WTC11 (cell line): ENCODE measurements around the gene ITGA1. TPM values are rescaled to one million over a fixed set of nuclear protein-coding genes. Genes with fewer than 3 reads are reported as not detected.

Experiments
- ATAC-seq: fragments of 200-7000 bp; cut with Tn5 transposase; 2 replicates; pipeline ENCODE4 v1.10.0; 2021; ENCODE audit warnings: mild to moderate bottlenecking, moderate library complexity
- CTCF ChIA-PET: fragments of 300-600 bp; sonication (Branson Sonifier 250); formaldehyde crosslinking; loops from one replicate; lab custom pipeline; 2021; ENCODE audit warnings: antibody characterized with exemption; lab: Charles Lee
- POLR2A ChIA-PET: fragments of 350-600 bp; sonication (Branson Sonifier 250); formaldehyde crosslinking; loops from one replicate; lab custom pipeline; 2021; ENCODE audit warnings: antibody characterized with exemption; lab: Charles Lee
- DNase-seq: peaks from one replicate; pipeline ENCODE4 v3.0.0; 2021; ENCODE audit warnings: low spot score
- H3K27ac Mint-ChIP-seq: 2 replicates; pipeline ENCODE4 v1.8.0; 2021; ENCODE audit warnings: mixed read lengths
- H3K27me3 Mint-ChIP-seq: 2 replicates; pipeline ENCODE4 v1.8.0; 2021; ENCODE audit warnings: low read depth, mild to moderate bottlenecking, moderate library complexity, mixed read lengths
- H3K36me3 Mint-ChIP-seq: 2 replicates; pipeline ENCODE4 v1.8.0; 2021; ENCODE audit warnings: mixed read lengths
- H3K4me1 Mint-ChIP-seq: 2 replicates; pipeline ENCODE4 v1.8.0; 2022; ENCODE audit warnings: mixed read lengths
- H3K4me3 Mint-ChIP-seq: 2 replicates; pipeline ENCODE4 v1.8.0; 2021; ENCODE audit warnings: mild to moderate bottlenecking, moderate library complexity, mixed read lengths
- H3K9me3 Mint-ChIP-seq: 2 replicates; pipeline ENCODE4 v1.8.0; 2021; ENCODE audit warnings: mixed read lengths
- ATF1 ChIP-seq: sonication (generic); formaldehyde crosslinking; IDR thresholded peaks from 2 replicates; pipeline ENCODE4 v1.8.1; 2023; ENCODE audit warnings: mild to moderate bottlenecking, moderate library complexity, missing genetic modification reagents
- GRHL2 ChIP-seq: fragments of 250-450 bp; sonication (Bioruptor Pico); IDR thresholded peaks from 2 replicates; pipeline ENCODE4 v1.8.0; 2022; ENCODE audit warnings: mild to moderate bottlenecking, moderate library complexity; ENCODE audit not compliant: insufficient replicate concordance, severe bottlenecking
- OVOL2 ChIP-seq: fragments of 250-450 bp; sonication (Bioruptor Pico); IDR thresholded peaks from 2 replicates; pipeline ENCODE4 v1.9.0; 2021; ENCODE audit warnings: mild to moderate bottlenecking, borderline replicate concordance
- RORB ChIP-seq: fragments of 250-450 bp; sonication (Bioruptor Pico); IDR thresholded peaks from 2 replicates; pipeline ENCODE4 v1.9.0; 2021; ENCODE audit warnings: mild to moderate bottlenecking
- SMAD4 ChIP-seq: sonication (generic); formaldehyde crosslinking; IDR thresholded peaks from 2 replicates; pipeline ENCODE4 v1.8.0; 2022; ENCODE audit warnings: mild to moderate bottlenecking, missing genetic modification reagents
- ZNF219 ChIP-seq: sonication (generic); formaldehyde crosslinking; IDR thresholded peaks from 2 replicates; pipeline ENCODE4 v1.8.0; 2023; ENCODE audit warnings: missing genetic modification reagents, mild to moderate bottlenecking, borderline replicate concordance
- ZNF232 ChIP-seq: sonication (generic); formaldehyde crosslinking; IDR thresholded peaks from 2 replicates; pipeline ENCODE4 v1.8.0; 2022; ENCODE audit warnings: mild to moderate bottlenecking, missing genetic modification reagents
- total RNA-seq: library from RNA; stranded (reverse); gene quantifications from 3 replicates; pipeline ENCODE4 v1.2.3, GENCODE V29; 2021
- TF ChIP-seq, protein P1 (sequence below): sonication (generic); formaldehyde crosslinking; IDR thresholded peaks from 2 replicates; pipeline ENCODE4 v1.8.1; 2022; ENCODE audit warnings: low read depth, mild to moderate bottlenecking, moderate library complexity, missing genetic modification reagents, borderline replicate concordance
- TF ChIP-seq, protein P2 (sequence below): fragments of 250-450 bp; sonication (Bioruptor Pico); IDR thresholded peaks from 2 replicates; pipeline ENCODE4 v1.8.0; 2021; ENCODE audit warnings: mild to moderate bottlenecking
- TF ChIP-seq, protein P3 (sequence below): fragments of 250-450 bp; sonication (Bioruptor Pico); conservative IDR thresholded peaks from 2 replicates; pipeline ENCODE4 v1.9.0; 2021; ENCODE audit warnings: mild to moderate bottlenecking
- TF ChIP-seq, protein P4 (sequence below): sonication (generic); formaldehyde crosslinking; IDR thresholded peaks from 2 replicates; pipeline ENCODE4 v1.8.0; 2022; ENCODE audit warnings: missing genetic modification reagents
- TF ChIP-seq, protein P5 (sequence below): sonication (generic); formaldehyde crosslinking; IDR thresholded peaks from 2 replicates; pipeline ENCODE4 v1.8.1; 2022; ENCODE audit warnings: low read depth, missing genetic modification reagents, borderline replicate concordance
- TF ChIP-seq, protein P6 (sequence below): sonication (generic); formaldehyde crosslinking; IDR thresholded peaks from 2 replicates; pipeline ENCODE4 v1.8.1; 2022; ENCODE audit warnings: mild to moderate bottlenecking, missing genetic modification reagents, moderate library complexity, borderline replicate concordance
- TF ChIP-seq, protein P7 (sequence below): sonication (generic); formaldehyde crosslinking; IDR thresholded peaks from 2 replicates; pipeline ENCODE4 v1.8.1; 2023; ENCODE audit warnings: mild to moderate bottlenecking, missing genetic modification reagents, borderline replicate concordance
- TF ChIP-seq, protein P8 (sequence below): sonication (generic); formaldehyde crosslinking; IDR thresholded peaks from 2 replicates; pipeline ENCODE4 v1.8.0; 2023; ENCODE audit warnings: missing genetic modification reagents, mild to moderate bottlenecking, borderline replicate concordance

ITGA1 gene
- total RNA-seq, 1 experiment from 2014 or later, result 6.5 TPM

DNA sequence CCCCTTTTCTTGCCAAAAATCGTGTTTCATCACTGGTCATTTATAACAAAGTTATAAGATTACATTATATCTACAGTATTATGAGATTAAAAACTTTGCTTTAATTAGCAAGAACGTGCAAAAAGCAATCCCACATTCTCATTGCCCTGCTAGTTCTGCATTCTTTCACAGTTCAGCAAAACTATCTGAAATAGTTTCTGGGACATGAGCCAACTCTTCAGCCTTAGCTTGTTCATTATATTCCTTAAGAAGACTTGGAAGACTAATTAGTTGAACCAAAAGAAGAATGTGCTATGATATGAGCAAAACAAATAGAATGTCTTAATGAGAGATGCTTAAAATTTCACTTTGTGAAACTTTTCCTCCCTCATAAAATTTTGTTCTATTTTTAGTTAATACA is 76.7 kb downstream of the ITGA1 start:
- Mint-ChIP-seq H3K4me3 (no peak overlapping the region), H3K27ac (no peak overlapping the region), H3K4me1 (no peaks in the 10 kb centered on the region), H3K36me3 (no peaks in the 10 kb centered on the region), H3K27me3 (no peaks in the 10 kb centered on the region), H3K9me3 (no peaks in the 10 kb centered on the region)
- ATAC-seq, result no peak
- CTCF ChIA-PET, result interaction anchor here (0.6 kb wide), 1 partner anchor 52 kb away, joined by 7 read pairs; no protein-coding TSS in a partner anchor
- POLR2A ChIA-PET, result no interaction called here
- DNase-seq, result no peak
- TF ChIP-seq, protein P1, sequence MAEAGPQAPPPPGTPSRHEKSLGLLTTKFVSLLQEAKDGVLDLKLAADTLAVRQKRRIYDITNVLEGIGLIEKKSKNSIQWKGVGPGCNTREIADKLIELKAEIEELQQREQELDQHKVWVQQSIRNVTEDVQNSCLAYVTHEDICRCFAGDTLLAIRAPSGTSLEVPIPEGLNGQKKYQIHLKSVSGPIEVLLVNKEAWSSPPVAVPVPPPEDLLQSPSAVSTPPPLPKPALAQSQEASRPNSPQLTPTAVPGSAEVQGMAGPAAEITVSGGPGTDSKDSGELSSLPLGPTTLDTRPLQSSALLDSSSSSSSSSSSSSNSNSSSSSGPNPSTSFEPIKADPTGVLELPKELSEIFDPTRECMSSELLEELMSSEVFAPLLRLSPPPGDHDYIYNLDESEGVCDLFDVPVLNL (CRISPR knock-in tag), result no peak
- TF ChIP-seq, protein P2, sequence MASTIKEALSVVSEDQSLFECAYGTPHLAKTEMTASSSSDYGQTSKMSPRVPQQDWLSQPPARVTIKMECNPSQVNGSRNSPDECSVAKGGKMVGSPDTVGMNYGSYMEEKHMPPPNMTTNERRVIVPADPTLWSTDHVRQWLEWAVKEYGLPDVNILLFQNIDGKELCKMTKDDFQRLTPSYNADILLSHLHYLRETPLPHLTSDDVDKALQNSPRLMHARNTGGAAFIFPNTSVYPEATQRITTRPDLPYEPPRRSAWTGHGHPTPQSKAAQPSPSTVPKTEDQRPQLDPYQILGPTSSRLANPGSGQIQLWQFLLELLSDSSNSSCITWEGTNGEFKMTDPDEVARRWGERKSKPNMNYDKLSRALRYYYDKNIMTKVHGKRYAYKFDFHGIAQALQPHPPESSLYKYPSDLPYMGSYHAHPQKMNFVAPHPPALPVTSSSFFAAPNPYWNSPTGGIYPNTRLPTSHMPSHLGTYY (CRISPR knock-in tag), result no peak
- TF ChIP-seq ZNF219 (no peak), GRHL2 (CRISPR knock-in tag) (no peak), SMAD4 (CRISPR knock-in tag) (no peak), OVOL2 (CRISPR knock-in tag) (no peak), RORB (CRISPR knock-in tag) (no peak), ATF1 (CRISPR knock-in tag) (no peak), ZNF232 (no peak)
- TF ChIP-seq, protein P3, sequence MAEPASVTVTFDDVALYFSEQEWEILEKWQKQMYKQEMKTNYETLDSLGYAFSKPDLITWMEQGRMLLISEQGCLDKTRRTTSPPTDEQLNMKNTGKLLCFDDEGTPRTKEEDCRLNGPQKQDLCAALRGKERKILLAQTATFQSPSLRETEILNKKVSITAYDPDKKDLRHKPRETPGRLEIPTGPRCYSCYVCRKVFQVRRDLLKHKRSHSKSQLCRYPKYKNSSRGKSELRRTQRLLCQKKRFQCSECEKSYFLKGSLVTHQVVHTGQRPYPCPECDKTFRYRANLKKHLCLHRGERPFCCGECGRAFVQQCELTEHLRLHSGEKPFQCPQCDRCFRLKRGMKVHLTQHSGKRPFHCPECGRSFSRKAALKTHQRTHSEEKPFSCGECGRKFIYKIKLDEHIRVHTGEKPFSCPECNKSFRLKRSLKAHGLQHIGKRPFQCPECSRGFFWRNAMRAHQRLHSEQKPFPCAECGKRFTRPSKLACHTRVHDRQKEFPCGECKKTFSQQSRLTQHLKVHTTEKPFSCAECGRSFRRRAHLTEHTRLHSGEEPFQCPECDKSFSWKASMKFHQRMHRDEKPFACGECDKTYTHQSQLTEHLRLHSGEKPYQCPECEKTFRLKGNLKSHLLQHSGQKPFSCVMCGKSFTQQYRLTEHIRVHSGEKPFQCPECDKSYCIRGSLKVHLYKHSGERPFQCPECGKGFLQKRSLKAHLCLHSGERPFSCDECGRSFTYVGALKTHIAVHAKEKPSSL, result no peak
- TF ChIP-seq, protein P4, sequence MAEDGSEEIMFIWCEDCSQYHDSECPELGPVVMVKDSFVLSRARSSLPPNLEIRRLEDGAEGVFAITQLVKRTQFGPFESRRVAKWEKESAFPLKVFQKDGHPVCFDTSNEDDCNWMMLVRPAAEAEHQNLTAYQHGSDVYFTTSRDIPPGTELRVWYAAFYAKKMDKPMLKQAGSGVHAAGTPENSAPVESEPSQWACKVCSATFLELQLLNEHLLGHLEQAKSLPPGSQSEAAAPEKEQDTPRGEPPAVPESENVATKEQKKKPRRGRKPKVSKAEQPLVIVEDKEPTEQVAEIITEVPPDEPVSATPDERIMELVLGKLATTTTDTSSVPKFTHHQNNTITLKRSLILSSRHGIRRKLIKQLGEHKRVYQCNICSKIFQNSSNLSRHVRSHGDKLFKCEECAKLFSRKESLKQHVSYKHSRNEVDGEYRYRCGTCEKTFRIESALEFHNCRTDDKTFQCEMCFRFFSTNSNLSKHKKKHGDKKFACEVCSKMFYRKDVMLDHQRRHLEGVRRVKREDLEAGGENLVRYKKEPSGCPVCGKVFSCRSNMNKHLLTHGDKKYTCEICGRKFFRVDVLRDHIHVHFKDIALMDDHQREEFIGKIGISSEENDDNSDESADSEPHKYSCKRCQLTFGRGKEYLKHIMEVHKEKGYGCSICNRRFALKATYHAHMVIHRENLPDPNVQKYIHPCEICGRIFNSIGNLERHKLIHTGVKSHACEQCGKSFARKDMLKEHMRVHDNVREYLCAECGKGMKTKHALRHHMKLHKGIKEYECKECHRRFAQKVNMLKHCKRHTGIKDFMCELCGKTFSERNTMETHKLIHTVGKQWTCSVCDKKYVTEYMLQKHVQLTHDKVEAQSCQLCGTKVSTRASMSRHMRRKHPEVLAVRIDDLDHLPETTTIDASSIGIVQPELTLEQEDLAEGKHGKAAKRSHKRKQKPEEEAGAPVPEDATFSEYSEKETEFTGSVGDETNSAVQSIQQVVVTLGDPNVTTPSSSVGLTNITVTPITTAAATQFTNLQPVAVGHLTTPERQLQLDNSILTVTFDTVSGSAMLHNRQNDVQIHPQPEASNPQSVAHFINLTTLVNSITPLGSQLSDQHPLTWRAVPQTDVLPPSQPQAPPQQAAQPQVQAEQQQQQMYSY, result no peak
- TF ChIP-seq, protein P5, sequence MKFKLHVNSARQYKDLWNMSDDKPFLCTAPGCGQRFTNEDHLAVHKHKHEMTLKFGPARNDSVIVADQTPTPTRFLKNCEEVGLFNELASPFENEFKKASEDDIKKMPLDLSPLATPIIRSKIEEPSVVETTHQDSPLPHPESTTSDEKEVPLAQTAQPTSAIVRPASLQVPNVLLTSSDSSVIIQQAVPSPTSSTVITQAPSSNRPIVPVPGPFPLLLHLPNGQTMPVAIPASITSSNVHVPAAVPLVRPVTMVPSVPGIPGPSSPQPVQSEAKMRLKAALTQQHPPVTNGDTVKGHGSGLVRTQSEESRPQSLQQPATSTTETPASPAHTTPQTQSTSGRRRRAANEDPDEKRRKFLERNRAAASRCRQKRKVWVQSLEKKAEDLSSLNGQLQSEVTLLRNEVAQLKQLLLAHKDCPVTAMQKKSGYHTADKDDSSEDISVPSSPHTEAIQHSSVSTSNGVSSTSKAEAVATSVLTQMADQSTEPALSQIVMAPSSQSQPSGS, result no peak
- TF ChIP-seq, protein P6, sequence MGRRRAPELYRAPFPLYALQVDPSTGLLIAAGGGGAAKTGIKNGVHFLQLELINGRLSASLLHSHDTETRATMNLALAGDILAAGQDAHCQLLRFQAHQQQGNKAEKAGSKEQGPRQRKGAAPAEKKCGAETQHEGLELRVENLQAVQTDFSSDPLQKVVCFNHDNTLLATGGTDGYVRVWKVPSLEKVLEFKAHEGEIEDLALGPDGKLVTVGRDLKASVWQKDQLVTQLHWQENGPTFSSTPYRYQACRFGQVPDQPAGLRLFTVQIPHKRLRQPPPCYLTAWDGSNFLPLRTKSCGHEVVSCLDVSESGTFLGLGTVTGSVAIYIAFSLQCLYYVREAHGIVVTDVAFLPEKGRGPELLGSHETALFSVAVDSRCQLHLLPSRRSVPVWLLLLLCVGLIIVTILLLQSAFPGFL, result no peak
- TF ChIP-seq, protein P7, sequence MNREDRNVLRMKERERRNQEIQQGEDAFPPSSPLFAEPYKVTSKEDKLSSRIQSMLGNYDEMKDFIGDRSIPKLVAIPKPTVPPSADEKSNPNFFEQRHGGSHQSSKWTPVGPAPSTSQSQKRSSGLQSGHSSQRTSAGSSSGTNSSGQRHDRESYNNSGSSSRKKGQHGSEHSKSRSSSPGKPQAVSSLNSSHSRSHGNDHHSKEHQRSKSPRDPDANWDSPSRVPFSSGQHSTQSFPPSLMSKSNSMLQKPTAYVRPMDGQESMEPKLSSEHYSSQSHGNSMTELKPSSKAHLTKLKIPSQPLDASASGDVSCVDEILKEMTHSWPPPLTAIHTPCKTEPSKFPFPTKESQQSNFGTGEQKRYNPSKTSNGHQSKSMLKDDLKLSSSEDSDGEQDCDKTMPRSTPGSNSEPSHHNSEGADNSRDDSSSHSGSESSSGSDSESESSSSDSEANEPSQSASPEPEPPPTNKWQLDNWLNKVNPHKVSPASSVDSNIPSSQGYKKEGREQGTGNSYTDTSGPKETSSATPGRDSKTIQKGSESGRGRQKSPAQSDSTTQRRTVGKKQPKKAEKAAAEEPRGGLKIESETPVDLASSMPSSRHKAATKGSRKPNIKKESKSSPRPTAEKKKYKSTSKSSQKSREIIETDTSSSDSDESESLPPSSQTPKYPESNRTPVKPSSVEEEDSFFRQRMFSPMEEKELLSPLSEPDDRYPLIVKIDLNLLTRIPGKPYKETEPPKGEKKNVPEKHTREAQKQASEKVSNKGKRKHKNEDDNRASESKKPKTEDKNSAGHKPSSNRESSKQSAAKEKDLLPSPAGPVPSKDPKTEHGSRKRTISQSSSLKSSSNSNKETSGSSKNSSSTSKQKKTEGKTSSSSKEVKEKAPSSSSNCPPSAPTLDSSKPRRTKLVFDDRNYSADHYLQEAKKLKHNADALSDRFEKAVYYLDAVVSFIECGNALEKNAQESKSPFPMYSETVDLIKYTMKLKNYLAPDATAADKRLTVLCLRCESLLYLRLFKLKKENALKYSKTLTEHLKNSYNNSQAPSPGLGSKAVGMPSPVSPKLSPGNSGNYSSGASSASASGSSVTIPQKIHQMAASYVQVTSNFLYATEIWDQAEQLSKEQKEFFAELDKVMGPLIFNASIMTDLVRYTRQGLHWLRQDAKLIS (CRISPR knock-in tag), result no peak
- TF ChIP-seq, protein P8, sequence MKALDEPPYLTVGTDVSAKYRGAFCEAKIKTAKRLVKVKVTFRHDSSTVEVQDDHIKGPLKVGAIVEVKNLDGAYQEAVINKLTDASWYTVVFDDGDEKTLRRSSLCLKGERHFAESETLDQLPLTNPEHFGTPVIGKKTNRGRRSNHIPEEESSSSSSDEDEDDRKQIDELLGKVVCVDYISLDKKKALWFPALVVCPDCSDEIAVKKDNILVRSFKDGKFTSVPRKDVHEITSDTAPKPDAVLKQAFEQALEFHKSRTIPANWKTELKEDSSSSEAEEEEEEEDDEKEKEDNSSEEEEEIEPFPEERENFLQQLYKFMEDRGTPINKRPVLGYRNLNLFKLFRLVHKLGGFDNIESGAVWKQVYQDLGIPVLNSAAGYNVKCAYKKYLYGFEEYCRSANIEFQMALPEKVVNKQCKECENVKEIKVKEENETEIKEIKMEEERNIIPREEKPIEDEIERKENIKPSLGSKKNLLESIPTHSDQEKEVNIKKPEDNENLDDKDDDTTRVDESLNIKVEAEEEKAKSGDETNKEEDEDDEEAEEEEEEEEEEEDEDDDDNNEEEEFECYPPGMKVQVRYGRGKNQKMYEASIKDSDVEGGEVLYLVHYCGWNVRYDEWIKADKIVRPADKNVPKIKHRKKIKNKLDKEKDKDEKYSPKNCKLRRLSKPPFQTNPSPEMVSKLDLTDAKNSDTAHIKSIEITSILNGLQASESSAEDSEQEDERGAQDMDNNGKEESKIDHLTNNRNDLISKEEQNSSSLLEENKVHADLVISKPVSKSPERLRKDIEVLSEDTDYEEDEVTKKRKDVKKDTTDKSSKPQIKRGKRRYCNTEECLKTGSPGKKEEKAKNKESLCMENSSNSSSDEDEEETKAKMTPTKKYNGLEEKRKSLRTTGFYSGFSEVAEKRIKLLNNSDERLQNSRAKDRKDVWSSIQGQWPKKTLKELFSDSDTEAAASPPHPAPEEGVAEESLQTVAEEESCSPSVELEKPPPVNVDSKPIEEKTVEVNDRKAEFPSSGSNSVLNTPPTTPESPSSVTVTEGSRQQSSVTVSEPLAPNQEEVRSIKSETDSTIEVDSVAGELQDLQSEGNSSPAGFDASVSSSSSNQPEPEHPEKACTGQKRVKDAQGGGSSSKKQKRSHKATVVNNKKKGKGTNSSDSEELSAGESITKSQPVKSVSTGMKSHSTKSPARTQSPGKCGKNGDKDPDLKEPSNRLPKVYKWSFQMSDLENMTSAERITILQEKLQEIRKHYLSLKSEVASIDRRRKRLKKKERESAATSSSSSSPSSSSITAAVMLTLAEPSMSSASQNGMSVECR (CRISPR knock-in tag), result no peak
